ENCODE measurements around the gene THEMIS. TPM values are rescaled to one million over a fixed set of nuclear protein-coding genes. Genes with fewer than 3 reads are reported as not detected.

The THEMIS gene
- total RNA-seq, 1 experiment from 2014 or later = not detected

DNA sequence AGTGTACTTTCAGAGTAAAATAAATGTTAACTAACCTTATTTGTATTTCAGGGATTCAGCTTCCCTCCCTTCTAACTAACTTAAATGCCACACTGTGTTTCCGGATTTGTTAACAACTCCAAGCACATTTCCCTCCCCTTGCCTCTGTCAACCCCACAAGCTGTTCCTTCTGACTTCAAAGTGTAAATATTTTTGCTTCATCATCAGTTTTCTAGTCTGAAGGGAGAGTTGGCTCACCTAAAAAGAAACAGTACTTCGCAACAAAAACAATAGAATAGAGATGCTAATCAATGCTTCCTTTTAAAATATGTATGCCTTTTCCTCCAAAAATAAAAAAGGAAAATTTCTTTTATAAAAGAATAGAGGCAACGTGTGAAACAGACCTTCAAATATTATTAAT is 132.6 kb downstream of the THEMIS start:
- Mint-ChIP-seq H3K9me3 (peaks cover 10% of the 10 kb centered on the region), H3K4me3 (no peak overlapping the region), H3K36me3 (no peaks in the 10 kb centered on the region), H3K4me1 (peaks cover 9% of the 10 kb centered on the region), H3K27ac (no peak overlapping the region), H3K27me3 (ENCODE audit: low read depth) (no peaks in the 10 kb centered on the region)
- TF ChIP-seq, protein P1, sequence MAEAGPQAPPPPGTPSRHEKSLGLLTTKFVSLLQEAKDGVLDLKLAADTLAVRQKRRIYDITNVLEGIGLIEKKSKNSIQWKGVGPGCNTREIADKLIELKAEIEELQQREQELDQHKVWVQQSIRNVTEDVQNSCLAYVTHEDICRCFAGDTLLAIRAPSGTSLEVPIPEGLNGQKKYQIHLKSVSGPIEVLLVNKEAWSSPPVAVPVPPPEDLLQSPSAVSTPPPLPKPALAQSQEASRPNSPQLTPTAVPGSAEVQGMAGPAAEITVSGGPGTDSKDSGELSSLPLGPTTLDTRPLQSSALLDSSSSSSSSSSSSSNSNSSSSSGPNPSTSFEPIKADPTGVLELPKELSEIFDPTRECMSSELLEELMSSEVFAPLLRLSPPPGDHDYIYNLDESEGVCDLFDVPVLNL (CRISPR knock-in tag; IDR thresholded peaks at IDR 0.05; ENCODE audit: borderline replicate concordance, low read depth) = no peak
- TF ChIP-seq ELF4 (CRISPR knock-in tag; IDR thresholded peaks at IDR 0.05; ENCODE audit: low read depth) (no peak), CREB1 (CRISPR knock-in tag; IDR thresholded peaks at IDR 0.05) (no peak), MYBL2 (CRISPR knock-in tag; IDR thresholded peaks at IDR 0.05) (no peak), ESRRA (CRISPR knock-in tag; IDR thresholded peaks at IDR 0.05; ENCODE audit: borderline replicate concordance) (no peak), SOX15 (CRISPR knock-in tag; IDR thresholded peaks at IDR 0.05) (no peak)
- TF ChIP-seq, protein P2, sequence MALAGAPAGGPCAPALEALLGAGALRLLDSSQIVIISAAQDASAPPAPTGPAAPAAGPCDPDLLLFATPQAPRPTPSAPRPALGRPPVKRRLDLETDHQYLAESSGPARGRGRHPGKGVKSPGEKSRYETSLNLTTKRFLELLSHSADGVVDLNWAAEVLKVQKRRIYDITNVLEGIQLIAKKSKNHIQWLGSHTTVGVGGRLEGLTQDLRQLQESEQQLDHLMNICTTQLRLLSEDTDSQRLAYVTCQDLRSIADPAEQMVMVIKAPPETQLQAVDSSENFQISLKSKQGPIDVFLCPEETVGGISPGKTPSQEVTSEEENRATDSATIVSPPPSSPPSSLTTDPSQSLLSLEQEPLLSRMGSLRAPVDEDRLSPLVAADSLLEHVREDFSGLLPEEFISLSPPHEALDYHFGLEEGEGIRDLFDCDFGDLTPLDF (CRISPR knock-in tag; IDR thresholded peaks at IDR 0.05) = no peak
- TF ChIP-seq, protein P3, sequence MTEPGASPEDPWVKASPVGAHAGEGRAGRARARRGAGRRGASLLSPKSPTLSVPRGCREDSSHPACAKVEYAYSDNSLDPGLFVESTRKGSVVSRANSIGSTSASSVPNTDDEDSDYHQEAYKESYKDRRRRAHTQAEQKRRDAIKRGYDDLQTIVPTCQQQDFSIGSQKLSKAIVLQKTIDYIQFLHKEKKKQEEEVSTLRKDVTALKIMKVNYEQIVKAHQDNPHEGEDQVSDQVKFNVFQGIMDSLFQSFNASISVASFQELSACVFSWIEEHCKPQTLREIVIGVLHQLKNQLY (CRISPR knock-in tag; IDR thresholded peaks at IDR 0.05) = no peak
- POLR2A ChIA-PET = interaction anchor here (0.6 kb wide), 1 partner anchor 859 kb away, joined by 3 read pairs; no protein-coding TSS in a partner anchor
- DNase-seq (ENCODE audit: low spot score) (no peak), ATAC-seq (no peak)
- CTCF ChIA-PET = interaction anchor here (1.3 kb wide), 1 partner anchor 31 kb away, joined by 3 read pairs; no protein-coding TSS in a partner anchor

DNA sequence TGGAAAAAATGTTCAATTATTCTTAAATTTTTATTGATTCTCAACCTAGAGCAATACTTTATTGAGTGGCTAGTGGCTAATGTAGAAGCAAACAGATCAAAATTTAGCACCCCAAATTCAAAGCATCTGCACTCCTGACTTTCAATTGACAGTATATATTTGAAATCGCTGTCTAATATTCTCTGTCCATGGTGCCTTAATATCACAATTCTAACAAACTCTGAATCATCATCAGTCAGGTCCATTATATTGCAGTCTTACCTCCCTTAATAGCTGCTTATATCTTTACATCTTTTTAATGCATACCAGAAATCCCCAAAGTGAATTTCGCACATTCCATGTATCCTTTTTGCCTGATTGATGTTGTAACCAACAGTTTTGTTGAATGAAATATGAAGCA is 134.9 kb downstream of the THEMIS start:
- peaks cover 5% of the 10 kb centered on the region for H3K9me3 Mint-ChIP-seq
- no peak overlapping the region for H3K27ac Mint-ChIP-seq
- H3K27me3 Mint-ChIP-seq (ENCODE audit: low read depth) = no peaks in the 10 kb centered on the region
- H3K4me1 Mint-ChIP-seq = peaks cover 9% of the 10 kb centered on the region
- CTCF ChIA-PET = no interaction called here
- POLR2A ChIA-PET = no interaction called here
- TF ChIP-seq MYBL2 (CRISPR knock-in tag; IDR thresholded peaks at IDR 0.05) (no peak), TEAD4 (CRISPR knock-in tag; IDR thresholded peaks at IDR 0.05) (no peak), FOXJ3 (CRISPR knock-in tag; IDR thresholded peaks at IDR 0.05; ENCODE audit: borderline replicate concordance) (no peak), SMAD4 (CRISPR knock-in tag; IDR thresholded peaks at IDR 0.05) (no peak)
- TF ChIP-seq, protein P2 (CRISPR knock-in tag; IDR thresholded peaks at IDR 0.05) = no peak
- TF ChIP-seq, protein P4, sequence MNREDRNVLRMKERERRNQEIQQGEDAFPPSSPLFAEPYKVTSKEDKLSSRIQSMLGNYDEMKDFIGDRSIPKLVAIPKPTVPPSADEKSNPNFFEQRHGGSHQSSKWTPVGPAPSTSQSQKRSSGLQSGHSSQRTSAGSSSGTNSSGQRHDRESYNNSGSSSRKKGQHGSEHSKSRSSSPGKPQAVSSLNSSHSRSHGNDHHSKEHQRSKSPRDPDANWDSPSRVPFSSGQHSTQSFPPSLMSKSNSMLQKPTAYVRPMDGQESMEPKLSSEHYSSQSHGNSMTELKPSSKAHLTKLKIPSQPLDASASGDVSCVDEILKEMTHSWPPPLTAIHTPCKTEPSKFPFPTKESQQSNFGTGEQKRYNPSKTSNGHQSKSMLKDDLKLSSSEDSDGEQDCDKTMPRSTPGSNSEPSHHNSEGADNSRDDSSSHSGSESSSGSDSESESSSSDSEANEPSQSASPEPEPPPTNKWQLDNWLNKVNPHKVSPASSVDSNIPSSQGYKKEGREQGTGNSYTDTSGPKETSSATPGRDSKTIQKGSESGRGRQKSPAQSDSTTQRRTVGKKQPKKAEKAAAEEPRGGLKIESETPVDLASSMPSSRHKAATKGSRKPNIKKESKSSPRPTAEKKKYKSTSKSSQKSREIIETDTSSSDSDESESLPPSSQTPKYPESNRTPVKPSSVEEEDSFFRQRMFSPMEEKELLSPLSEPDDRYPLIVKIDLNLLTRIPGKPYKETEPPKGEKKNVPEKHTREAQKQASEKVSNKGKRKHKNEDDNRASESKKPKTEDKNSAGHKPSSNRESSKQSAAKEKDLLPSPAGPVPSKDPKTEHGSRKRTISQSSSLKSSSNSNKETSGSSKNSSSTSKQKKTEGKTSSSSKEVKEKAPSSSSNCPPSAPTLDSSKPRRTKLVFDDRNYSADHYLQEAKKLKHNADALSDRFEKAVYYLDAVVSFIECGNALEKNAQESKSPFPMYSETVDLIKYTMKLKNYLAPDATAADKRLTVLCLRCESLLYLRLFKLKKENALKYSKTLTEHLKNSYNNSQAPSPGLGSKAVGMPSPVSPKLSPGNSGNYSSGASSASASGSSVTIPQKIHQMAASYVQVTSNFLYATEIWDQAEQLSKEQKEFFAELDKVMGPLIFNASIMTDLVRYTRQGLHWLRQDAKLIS (CRISPR knock-in tag; IDR thresholded peaks at IDR 0.05; ENCODE audit: borderline replicate concordance) = no peak
- TF ChIP-seq, protein P5, sequence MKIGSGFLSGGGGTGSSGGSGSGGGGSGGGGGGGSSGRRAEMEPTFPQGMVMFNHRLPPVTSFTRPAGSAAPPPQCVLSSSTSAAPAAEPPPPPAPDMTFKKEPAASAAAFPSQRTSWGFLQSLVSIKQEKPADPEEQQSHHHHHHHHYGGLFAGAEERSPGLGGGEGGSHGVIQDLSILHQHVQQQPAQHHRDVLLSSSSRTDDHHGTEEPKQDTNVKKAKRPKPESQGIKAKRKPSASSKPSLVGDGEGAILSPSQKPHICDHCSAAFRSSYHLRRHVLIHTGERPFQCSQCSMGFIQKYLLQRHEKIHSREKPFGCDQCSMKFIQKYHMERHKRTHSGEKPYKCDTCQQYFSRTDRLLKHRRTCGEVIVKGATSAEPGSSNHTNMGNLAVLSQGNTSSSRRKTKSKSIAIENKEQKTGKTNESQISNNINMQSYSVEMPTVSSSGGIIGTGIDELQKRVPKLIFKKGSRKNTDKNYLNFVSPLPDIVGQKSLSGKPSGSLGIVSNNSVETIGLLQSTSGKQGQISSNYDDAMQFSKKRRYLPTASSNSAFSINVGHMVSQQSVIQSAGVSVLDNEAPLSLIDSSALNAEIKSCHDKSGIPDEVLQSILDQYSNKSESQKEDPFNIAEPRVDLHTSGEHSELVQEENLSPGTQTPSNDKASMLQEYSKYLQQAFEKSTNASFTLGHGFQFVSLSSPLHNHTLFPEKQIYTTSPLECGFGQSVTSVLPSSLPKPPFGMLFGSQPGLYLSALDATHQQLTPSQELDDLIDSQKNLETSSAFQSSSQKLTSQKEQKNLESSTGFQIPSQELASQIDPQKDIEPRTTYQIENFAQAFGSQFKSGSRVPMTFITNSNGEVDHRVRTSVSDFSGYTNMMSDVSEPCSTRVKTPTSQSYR (CRISPR knock-in tag; IDR thresholded peaks at IDR 0.05) = no peak
- TF ChIP-seq, protein P6, sequence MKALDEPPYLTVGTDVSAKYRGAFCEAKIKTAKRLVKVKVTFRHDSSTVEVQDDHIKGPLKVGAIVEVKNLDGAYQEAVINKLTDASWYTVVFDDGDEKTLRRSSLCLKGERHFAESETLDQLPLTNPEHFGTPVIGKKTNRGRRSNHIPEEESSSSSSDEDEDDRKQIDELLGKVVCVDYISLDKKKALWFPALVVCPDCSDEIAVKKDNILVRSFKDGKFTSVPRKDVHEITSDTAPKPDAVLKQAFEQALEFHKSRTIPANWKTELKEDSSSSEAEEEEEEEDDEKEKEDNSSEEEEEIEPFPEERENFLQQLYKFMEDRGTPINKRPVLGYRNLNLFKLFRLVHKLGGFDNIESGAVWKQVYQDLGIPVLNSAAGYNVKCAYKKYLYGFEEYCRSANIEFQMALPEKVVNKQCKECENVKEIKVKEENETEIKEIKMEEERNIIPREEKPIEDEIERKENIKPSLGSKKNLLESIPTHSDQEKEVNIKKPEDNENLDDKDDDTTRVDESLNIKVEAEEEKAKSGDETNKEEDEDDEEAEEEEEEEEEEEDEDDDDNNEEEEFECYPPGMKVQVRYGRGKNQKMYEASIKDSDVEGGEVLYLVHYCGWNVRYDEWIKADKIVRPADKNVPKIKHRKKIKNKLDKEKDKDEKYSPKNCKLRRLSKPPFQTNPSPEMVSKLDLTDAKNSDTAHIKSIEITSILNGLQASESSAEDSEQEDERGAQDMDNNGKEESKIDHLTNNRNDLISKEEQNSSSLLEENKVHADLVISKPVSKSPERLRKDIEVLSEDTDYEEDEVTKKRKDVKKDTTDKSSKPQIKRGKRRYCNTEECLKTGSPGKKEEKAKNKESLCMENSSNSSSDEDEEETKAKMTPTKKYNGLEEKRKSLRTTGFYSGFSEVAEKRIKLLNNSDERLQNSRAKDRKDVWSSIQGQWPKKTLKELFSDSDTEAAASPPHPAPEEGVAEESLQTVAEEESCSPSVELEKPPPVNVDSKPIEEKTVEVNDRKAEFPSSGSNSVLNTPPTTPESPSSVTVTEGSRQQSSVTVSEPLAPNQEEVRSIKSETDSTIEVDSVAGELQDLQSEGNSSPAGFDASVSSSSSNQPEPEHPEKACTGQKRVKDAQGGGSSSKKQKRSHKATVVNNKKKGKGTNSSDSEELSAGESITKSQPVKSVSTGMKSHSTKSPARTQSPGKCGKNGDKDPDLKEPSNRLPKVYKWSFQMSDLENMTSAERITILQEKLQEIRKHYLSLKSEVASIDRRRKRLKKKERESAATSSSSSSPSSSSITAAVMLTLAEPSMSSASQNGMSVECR (CRISPR knock-in tag; IDR thresholded peaks at IDR 0.05; ENCODE audit: borderline replicate concordance) = no peak
- TF ChIP-seq, protein P7, sequence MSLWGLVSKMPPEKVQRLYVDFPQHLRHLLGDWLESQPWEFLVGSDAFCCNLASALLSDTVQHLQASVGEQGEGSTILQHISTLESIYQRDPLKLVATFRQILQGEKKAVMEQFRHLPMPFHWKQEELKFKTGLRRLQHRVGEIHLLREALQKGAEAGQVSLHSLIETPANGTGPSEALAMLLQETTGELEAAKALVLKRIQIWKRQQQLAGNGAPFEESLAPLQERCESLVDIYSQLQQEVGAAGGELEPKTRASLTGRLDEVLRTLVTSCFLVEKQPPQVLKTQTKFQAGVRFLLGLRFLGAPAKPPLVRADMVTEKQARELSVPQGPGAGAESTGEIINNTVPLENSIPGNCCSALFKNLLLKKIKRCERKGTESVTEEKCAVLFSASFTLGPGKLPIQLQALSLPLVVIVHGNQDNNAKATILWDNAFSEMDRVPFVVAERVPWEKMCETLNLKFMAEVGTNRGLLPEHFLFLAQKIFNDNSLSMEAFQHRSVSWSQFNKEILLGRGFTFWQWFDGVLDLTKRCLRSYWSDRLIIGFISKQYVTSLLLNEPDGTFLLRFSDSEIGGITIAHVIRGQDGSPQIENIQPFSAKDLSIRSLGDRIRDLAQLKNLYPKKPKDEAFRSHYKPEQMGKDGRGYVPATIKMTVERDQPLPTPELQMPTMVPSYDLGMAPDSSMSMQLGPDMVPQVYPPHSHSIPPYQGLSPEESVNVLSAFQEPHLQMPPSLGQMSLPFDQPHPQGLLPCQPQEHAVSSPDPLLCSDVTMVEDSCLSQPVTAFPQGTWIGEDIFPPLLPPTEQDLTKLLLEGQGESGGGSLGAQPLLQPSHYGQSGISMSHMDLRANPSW (CRISPR knock-in tag; conservative IDR thresholded peaks at IDR 0.05; ENCODE audit: low read depth) = no peak
- ATAC-seq (no peak), DNase-seq (ENCODE audit: low spot score) (no peak)
- no peak overlapping the region for H3K4me3 Mint-ChIP-seq
- H3K36me3 Mint-ChIP-seq = no peaks in the 10 kb centered on the region
